HG02840 (cell line): ENCODE results near the gene TYW1B.
A peak's percentile ranks its signal among the peaks of the same experiment; 100 is the strongest.
"Not testable (repeated sequence)": the region's sequence is repeated elsewhere in the genome, so short reads cannot be mapped to it uniquely, and the experiment has no call there.

Experiments
- ATAC-seq: cut with Tn5 transposase; IDR thresholded peaks from one replicate; pipeline ENCODE4 v1.9.1; 2021; ENCODE audit warnings: mild to moderate bottlenecking, moderate library complexity, moderate number of reproducible peaks; ENCODE audit not compliant: unreplicated experiment, low FRiP score

Gene TYW1B, protein sequence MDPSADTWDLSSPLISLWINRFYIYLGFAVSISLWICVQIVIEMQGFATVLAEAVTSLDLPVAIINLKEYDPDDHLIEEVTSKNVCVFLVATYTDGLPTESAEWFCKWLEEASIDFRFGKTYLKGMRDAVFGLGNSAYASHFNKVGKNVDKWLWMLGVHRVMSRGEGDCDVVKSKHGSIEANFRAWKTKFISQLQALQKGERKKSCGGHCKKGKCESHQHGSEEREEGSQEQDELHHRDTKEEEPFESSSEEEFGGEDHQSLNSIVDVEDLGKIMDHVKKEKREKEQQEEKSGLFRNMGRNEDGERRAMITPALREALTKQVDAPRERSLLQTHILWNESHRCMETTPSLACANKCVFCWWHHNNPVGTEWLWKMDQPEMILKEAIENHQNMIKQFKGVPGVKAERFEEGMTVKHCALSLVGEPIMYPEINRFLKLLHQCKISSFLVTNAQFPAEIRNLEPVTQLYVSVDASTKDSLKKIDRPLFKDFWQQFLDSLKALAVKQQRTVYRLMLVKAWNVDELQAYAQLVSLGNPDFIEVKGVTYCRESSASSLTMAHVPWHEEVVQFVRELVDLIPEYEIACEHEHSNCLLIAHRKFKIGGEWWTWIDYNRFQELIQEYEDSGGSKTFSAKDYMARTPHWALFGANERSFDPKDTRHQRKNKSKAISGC

DNA sequence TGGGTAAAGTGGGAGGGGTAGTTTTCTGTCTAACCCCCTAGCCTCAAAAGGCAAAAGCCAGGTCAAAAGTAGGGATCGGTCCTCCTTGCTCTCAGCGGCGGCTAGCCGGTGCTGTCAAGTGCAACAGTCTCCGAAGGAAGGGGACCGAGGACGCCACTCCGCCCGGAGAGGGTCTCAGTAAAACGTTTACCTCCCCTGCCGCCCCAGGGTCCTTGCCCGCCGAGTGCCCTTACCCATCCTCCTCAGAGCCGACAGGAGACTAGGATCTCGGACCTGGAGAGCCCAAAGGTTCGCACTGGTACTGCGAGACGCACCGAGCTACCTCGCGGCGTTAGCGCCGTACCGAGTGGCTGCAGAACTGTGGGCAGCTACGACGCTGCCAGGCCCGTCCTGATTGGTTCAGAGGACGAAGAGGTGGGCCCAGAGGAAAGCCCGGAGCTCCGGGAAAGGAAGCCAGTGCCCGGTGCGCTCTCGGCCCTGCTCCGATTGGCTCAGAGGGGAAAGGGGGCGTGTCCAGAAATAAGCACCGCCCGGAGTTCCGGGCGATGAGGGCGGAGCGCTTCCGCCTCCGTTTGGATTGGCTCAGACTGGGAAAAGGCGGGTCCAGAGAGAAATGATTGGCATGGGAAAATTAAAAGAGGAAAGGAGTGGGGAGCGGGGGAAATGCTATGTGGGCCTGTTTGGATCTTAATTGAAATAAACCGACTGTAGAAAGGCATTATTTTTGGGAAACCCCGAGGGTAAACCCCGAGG, at the start of gene TYW1B:
Gene TYW1B, minus strand, starts transcription at position 362 of the 753 bp plus-strand sequence. Its CDS starts 125 bp downstream, at position 237.
- peak; percentile 83 for ATAC-seq

DNA sequence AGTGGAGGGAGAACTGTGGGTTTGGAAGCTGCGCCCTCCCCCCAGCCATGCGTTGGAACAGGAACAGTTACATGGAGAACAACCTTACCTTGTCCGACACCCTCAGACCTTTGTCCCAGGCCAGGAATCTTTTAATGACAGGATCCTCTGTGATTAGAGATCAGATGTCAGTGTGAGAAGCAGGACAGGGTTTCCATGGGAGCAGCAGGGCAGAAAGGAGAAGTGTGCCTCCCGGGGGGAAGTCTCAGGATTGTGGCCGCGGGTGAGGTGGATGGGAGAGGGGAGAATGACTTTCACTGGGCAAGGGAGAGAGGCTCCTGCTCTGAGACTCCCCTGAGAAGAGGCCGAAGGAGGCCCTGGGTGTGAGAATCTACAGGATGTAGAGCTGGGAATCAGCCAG, 39.6 kb upstream of the TYW1B start:
- ATAC-seq, result not testable (repeated sequence)

DNA sequence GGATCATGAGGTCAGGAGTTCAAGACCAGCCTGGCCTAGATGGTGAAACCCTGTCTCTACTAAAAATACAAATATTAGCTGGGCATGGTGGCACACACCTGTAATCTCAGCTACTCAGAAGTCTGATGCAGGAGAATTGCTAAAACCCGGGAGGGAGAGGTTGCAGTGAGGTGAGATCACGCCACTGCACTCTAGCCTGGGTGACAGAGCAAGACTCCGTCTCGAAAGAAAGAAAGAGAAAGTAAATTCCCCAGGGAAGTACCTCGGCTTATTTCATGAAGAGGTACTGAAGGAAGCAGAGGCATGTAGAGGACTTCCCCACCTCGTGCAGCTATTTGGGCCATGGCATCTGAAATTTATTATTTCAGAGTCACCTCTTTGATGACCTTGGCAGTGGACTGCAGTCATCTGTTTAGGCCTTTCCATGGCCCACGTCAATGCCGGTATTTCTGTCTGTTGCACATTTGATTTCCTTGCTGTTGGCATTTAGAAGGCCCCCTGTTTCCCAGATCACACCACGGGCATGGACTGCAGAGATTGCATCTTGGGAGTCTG, 30.9 kb upstream of the TYW1B start:
- not testable (repeated sequence) for ATAC-seq

DNA sequence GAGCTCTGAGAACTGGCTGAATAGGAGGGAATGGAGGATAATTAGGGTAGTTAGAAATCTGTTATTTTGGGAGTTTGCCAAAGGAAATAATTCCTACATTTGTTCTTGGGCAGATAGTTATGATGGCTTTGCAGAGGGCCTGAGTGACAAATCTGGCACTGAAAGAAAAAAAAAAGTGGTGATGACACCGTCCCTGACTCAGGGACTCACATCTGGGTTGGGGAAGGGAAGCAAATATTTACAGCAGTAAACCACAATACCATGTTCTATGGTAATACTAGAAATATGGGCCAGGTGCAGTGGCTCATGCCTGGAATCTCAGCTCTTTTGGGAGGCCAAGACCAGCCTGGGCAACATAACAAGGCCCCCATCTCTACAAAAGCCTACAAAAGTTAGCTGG, 29.9 kb upstream of the TYW1B start:
- ATAC-seq, result not testable (repeated sequence)

DNA sequence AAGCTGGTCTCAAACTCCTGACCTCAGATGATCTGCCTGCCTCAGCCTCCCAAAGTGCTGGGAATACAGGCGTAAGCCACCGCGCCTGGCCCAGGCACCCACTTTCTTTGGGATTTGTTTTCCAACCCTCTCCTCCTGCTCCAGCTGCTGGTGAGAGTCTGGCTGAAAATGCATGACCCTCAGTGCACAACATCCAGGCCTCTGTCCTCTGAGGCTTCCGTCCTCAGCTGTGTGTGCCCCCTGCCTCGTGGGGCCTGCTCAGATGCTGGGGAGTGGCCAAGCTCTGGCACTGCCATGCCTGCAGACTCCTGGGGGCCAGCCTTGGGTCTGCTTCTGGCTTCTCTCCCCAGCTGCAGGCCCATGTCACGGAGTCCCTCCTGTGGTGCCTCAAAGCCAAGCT, 27.3 kb upstream of the TYW1B start:
- not testable (repeated sequence) for ATAC-seq

DNA sequence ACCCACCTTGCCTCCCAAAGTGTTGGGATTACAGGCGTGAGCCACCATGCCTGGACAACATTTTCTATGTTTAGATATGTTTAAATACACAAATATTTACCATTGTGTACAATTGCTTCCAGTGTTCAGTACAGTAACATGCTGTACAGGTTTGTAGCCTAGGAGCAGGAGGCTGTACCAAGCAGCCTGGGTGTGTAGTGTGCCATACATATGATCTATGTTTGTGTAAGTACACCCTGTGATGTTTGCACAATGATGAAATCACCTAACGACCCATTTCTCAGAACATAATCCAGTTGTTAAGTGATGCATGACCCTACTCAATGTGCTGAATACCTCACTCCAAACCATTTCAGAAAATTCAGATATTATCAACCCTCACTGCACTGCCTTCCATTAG, 24.9 kb upstream of the TYW1B start:
- not testable (repeated sequence) for ATAC-seq

DNA sequence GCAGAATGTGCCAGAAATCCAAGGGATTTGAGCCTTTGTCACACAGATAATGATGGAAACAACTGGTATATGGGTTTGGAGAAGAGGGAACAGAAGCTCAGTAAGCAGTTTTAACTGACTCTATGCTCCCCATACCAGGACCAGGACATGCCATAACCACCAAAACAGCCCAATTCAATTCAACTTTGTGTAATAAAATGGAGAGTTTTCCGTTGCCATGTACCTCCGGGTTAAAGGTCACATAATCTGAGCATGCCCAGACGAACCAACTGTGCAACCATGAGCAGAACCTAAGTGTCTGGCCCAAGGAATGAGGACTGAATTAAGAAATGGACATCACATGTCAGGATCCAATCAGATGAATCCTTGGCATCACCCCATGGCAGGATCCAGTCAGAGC, 22.7 kb upstream of the TYW1B start:
- not testable (repeated sequence) for ATAC-seq

DNA sequence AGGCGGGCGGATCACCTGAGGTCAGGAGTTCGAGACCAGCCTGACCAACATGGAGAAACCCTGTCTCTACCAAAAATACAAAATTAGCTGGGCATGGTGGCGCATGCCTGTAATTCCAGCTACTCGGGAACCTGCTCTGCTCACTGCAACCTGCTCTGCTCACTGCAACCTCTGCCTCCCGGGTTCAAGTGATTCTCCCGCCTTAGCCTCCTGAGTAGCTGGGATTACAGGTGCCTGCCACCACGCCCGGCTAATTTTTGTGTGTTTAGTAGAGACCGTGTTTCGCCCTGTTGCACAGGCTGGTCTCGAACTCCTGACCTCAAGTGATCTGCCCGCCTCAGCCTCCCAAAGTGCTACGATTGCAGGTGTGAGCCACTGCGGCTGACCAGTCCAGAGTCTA, 16.1 kb upstream of the TYW1B start:
- ATAC-seq, result not testable (repeated sequence)

DNA sequence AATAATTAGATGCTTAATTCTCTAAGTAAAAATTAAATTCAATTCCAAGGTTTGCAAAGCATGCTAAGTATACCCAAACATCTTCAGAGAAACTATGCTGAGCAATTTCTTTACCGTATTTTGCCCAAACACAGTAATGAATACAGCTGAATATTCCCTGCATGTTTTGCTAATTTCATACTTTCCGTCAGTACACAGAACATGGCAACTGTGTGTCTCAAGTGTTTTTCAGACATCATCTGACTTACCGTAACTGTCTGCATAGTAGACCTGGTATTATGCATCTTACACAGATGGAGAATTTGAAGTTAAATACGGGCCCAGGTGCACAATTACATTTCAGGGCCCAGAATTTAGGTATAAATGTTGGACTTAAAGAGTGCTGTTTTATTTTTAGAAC, 15.2 kb upstream of the TYW1B start:
- ATAC-seq, result not testable (repeated sequence)

DNA sequence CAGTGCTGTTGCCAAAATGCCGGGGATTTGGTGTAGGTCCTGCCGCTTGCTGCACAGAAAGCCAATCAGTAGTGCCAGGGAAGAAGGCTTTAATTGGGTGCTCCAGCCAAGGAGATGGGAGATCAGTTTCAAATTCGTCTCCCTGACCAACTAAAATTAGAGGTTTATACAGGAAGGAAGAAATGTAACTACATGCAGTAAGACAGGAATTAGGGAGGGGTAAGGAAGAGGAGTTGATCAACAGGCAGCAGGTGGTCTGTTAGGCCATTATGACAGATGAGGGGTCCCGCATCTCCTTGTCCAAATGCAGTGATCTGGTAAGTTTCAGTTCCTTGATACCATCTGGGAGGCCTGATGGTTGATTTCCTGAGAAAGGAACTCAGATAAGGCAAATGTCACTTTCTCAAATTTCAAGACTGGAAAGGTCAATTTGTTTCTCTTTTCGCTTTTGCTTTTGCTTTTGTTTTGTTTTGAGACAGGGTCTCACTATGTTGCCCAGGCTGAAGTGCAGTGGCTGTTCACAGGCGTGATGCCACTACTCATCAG, 13.0 kb upstream of the TYW1B start:
- ATAC-seq, result not testable (repeated sequence)

DNA sequence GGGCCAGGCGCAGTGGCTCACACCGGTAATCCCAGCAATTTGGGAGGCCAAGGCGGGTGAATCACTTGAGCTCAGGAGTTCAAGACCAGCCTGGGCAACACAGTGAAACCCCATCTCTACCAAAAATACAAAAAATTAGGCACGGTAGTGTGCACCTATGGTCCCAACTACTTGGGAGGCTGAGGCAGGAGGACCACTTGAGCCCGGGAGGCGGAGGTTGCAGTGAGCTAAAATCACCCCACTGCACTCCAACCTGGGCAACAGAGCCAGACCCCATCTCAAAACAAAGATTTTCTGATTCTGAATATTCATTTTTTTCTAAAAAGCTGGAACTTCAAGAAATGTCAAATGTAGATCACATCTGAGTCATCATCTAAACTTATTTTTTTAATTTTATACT, 10.3 kb upstream of the TYW1B start:
- ATAC-seq, result not testable (repeated sequence)

DNA sequence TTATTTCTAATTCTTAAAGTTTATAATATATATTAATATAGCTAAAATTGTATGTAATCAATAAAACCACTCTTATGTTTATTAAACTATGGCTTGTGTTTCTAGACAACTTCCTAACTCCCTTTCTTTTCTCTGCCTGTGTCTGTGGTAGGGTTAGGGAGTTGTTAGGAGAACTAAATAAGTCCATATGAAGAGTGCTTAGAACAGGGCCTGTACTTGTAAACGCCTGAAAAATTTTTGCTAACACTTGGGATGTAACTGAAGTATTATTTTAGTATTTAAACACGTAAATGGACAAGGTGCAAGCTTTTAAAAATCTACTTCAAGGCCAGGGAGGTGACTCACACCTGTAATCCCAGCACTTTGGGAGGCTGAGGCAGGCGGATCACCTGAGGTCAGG, 9.3 kb upstream of the TYW1B start:
- not testable (repeated sequence) for ATAC-seq

DNA sequence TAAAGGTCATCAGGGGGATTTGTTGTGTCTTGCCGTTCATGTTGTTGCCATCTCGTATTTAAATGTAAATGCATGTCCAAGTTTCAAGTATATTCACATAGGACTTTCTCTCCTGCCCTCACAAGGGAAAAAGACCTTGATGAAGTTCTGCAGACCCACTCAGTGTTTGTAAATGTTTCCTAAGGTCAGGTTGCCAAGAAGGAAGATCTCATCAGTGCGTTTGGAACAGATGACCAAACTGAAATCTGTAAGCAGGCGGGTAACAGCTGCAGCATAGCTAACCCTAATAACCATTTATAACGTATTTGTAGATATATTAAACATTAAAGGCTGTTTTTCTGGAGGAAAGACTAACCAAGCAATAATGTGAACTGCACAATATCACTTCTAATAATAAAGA, 2.6 kb upstream of the TYW1B start:
- not testable (repeated sequence) for ATAC-seq

DNA sequence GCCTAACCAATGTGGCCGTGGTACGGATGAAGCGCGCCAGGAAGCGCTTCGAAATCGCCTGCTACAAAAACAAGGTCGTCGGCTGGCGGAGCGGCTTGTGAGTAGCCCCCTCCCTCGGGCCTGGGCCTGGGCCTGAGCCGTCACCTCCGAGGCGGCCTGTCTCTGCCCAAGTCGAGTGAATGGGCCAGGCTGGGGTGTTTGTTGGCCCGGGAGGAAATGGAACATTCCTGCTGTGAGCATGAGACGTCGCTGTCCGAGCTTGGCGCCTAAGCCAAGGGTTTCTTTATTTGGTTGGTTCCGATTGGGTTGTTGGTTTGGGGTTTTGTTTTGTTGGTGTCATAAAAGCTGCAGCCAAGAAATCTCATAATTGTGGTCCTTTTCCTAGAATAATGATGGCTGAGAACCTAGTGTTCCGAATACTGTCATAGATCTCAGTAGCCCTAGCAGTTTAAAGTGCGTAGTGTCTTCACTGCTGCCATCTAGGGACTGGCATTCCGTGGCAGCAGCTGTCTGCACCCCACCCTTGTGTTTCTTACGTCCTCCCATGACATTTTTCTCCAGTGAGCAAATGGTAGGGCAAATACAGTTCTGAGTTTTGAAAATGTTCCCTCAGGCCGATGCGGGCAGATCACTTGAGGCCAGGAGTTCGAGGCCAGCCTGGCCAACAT, 1.8 kb upstream of the TYW1B start:
- peak; percentile 15 for ATAC-seq

DNA sequence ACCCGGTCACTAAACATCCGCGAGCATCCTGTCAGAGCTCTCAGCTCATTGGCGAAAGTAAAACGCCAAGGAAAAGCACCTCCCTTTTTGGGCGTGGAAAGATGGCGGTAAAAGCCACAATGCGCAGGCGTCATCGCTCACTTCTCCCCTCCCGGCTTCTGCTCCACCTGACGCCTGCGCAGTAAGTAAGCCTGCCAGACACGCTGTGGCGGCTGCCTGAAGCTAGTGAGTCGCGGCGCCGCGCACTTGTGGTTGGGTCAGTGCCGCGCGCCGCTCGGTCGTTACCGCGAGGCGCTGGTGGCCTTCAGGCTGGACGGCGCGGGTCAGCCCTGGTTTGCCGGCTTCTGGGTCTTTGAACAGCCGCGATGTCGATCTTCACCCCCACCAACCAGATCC, 1.3 kb upstream of the TYW1B start:
- ATAC-seq, result peak; percentile 62

DNA sequence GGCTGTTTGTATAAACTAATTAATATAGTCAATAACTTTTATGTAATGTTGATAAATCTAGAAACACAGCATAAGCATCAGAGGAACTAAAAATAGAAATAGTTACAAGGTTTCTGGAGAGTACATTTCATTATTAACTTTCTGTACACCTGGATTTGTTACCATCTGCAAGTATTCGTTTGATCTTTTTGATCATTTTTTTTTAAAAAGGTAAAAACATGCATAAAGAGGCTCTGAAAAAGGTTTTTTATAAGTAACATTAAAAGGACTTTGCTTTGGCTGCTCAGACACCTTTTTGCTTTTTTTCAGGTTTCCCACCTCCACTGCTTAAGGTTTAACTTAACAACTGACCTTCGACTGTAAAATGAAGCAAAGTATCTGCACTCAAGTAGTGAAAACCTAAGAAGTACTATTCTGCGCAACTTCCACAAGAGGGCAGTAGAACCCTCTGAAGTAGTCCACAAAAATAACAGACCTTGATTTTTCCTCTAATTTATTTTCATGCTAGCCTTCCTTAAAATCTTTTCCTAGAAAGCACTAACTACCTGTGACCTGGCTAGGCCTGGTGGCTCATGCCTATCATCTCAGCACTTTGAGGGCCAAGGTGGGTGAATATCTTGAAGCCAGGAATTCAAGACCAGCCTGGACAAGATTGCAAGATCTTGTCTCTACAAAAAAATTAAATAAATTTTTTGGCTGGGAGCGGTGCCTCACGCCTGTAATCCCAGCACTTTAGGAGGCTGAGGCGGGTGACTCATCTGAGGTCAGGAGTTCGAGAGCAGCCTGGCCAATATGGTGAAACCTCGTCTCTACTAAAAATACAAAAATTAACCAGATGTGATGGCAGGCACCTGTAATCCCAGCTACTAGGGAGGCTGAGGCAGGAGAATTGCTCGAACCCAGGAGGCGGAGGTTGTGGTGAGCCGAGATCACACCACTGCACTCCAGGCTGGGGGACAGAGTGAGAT, 4.0 kb downstream of the TYW1B start:
- ATAC-seq, result not testable (repeated sequence)

DNA sequence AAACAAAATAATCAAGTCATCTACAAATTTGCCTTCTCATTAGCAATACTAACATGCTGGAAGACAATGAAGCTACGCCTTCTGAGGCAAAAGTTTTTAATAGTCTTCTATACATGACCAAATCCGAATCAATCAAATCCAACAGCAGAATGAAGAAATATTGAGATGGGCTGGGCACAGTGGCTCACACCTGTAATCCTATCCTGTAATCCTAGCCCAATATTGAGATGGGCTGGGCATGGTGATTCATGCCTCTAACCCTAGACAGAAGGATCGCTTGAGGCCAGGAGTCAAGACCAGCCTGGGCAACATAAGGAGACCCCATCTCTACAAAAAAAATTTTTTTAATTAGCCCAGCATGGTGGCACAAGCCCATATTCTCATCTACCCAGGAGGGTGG, 5.5 kb downstream of the TYW1B start:
- ATAC-seq, result not testable (repeated sequence)

DNA sequence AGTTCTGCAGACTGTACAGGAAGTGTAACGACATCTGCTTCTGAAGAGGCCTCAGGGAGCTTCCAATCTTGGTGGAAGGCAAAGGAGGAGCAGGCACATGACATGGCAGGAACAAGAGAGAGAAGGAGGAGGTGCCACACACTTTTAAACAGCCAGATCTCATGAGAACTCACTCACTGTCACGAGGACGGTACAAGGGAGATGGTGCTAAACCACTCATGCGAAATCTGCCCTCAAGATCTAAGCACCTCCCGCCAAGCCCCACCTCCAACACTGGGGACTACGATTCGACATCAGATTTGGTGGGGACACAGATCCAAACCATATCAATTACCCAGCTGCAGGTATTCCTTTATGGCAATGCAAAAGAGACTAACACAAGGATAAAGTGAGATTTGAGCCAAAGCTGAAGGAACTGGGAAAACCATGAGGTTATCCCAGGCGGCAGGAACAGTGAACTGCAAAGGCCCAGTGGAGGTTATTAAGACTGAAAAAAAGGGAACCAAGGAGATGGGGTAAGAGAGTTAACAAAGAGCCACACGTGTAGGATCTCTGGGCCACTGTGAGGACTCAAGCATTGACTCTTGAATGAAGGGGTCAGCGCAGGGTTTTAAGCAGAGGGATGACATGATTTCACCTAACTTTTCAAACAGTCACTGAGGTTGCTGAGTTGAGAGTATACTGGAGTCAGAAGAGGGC, 9.2 kb downstream of the TYW1B start:
- not testable (repeated sequence) for ATAC-seq
